Erythroblast (primary cell): ENCODE measurements around the gene FAM107A.

Experiments used
- GATA1 ChIP-seq: IDR thresholded peaks from 2 replicates; pipeline ENCODE4 v1.6.1; 2011; ENCODE audit warnings: low read depth, mild to moderate bottlenecking, control low read depth, low read length, moderate library complexity
- POLR2A ChIP-seq: IDR thresholded peaks from 2 replicates; pipeline ENCODE4 v1.6.1; 2011; ENCODE audit warnings: mild to moderate bottlenecking, low read length

- TF ChIP-seq POLR2A (no peak), GATA1 (no peak)
Measured at GRCh38 chr3:58529516-58530353, 47.5 kb downstream of the FAM107A start.
